Measurements from ENCODE around the gene LTB4R. TPM values are rescaled to one million over a fixed set of nuclear protein-coding genes. Genes with fewer than 3 reads are reported as not detected.

The LTB4R gene
- total and polyA plus RNA-seq, 2 donors from 2014 or later = 4.6 to 9.3 TPM

DNA sequence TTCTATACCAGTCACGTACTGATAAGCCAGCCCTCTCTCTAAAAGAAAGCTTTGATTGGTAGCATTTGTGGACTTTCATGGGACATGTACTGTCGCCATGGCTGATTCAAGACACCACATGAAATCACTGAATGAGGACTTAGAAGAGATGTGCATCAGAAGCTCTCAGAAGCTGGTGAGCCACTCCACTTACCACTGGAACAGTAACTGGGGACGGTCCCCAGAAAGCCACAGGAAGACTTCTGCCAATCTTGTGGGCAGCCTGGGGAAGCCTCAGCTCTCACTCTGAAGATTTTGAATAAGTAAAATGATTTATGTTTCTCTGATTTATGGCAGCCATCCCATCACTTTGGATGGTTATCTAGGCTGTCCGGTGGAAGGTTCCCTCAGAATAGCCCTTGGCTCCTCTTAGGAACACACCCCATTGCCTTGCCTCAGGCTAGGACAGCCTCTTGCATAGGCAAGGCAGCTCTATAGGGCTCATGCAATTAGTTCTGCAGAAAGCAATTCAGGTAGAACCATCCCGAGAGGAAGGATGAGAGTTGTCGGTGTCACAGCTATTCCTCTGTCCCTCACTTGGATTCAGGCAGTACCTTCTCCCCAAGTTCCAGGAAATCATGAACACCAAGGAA, 21.5 kb upstream of the LTB4R start:
- no peak for FAIRE-seq
- intact Hi-C loops (cut with DNase I) = no loop called here
- H3K4me3 ChIP-seq (ENCODE audit: low read length in 3 of 3) = no peak overlapping the region
- H3K36me3 ChIP-seq (ENCODE audit: control insufficient read depth in 2 of 3, insufficient read depth in 3 of 3, low read length in 3 of 3) = peaks cover 0 to 24% (median 14%) of the 10 kb centered on the region in 3 donors
- H3K27ac ChIP-seq (ENCODE audit: low read depth in 2 of 2, low read length in 2 of 2) = no peak overlapping the region
- H3K9me3 ChIP-seq (ENCODE audit: control insufficient read depth in 2 of 3, insufficient read depth in 1 of 3, low read length in 3 of 3) = no peaks in the 10 kb centered on the region
- H3K9ac ChIP-seq (ENCODE audit: low read length in 3 of 3) = no peak overlapping the region
- TF ChIP-seq, protein P1, sequence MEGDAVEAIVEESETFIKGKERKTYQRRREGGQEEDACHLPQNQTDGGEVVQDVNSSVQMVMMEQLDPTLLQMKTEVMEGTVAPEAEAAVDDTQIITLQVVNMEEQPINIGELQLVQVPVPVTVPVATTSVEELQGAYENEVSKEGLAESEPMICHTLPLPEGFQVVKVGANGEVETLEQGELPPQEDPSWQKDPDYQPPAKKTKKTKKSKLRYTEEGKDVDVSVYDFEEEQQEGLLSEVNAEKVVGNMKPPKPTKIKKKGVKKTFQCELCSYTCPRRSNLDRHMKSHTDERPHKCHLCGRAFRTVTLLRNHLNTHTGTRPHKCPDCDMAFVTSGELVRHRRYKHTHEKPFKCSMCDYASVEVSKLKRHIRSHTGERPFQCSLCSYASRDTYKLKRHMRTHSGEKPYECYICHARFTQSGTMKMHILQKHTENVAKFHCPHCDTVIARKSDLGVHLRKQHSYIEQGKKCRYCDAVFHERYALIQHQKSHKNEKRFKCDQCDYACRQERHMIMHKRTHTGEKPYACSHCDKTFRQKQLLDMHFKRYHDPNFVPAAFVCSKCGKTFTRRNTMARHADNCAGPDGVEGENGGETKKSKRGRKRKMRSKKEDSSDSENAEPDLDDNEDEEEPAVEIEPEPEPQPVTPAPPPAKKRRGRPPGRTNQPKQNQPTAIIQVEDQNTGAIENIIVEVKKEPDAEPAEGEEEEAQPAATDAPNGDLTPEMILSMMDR (IDR thresholded peaks at IDR 0.05; ENCODE audit: borderline replicate concordance, extremely low read depth, insufficient read depth) = no peak
- no peaks in the 10 kb centered on the region for H3K4me1 ChIP-seq (ENCODE audit: control insufficient read depth in 2 of 3, insufficient read depth in 2 of 3, low read depth in 1 of 3, low read length in 3 of 3)
- no peaks in the 10 kb centered on the region for H3K27me3 ChIP-seq (ENCODE audit: control insufficient read depth, insufficient read depth, low read length)
- no peak for DNase-seq

DNA sequence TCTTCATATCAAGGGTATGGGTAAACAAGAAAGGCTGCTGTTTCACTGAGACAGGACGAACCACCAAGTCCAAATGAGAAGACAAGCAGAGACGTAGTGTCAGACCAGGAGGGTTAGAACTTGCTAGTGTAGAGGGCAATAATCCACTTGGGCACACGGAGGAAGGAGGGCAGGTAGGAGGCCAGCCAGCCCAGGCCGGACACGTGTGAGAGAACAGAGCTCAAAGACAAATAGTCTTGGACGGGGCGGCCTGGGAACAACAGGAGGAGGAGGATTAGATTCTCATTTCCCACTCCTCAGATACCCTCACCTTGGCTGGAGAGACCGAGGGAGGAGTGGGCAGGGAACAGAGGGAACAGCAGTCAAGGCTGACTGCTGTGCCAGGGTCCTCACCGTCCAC, 20.6 kb upstream of the LTB4R start:
- Histone ChIP-seq H3K27me3 (ENCODE audit: control insufficient read depth, insufficient read depth, low read length) (no peaks in the 10 kb centered on the region), H3K9ac (ENCODE audit: low read length in 3 of 3) (no peak overlapping the region), H3K9me3 (ENCODE audit: control insufficient read depth in 2 of 3, insufficient read depth in 1 of 3, low read length in 3 of 3) (no peaks in the 10 kb centered on the region), H3K27ac (ENCODE audit: low read depth in 2 of 2, low read length in 2 of 2) (no peak overlapping the region), H3K4me1 (ENCODE audit: control insufficient read depth in 2 of 3, insufficient read depth in 2 of 3, low read depth in 1 of 3, low read length in 3 of 3) (no peaks in the 10 kb centered on the region), H3K36me3 (ENCODE audit: control insufficient read depth in 2 of 3, insufficient read depth in 3 of 3, low read length in 3 of 3) (peaks cover 1 to 28% (median 18%) of the 10 kb centered on the region in 3 donors), H3K4me3 (ENCODE audit: low read length in 3 of 3) (no peak overlapping the region)
- no peak for DNase-seq
- TF ChIP-seq, protein P1 (IDR thresholded peaks at IDR 0.05; ENCODE audit: borderline replicate concordance, extremely low read depth, insufficient read depth) = no peak
- intact Hi-C loops (cut with DNase I) = no loop called here
- no peak for FAIRE-seq

DNA sequence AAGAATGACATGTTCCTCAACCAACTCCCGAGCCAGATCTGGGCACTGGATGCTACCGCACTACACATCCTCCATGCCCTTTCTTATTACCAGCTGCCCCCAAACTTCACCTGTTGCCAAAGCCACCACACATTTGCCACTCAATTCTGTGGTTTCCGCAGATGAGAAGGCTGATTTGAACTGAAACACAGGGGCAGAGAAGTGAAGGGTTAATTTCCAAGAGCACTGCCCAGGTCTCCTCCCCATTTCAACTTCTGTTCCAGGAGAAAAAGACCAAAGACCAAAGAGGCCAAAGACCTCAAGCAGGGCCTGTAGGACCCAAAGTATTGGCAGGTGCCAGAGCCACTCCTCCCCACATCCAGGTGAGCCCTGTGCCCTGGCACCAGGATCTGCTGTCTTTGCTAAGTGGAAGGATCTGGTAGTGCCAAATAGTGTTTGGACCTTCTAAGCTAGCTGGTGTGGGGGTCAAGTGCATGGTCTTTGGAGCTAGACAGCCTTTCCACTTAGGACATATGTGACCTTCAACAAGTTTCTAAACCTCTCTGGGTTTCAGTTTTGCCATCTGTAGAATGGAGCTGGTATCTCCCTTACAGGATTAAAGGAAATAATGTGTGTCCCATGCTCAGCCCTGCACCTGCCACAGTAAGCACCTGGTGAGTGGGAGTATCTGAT, 19.7 kb upstream of the LTB4R start:
- Histone ChIP-seq H3K9me3 (ENCODE audit: control insufficient read depth in 2 of 3, insufficient read depth in 1 of 3, low read length in 3 of 3) (no peaks in the 10 kb centered on the region), H3K27me3 (ENCODE audit: control insufficient read depth, insufficient read depth, low read length) (no peaks in the 10 kb centered on the region), H3K4me1 (ENCODE audit: control insufficient read depth in 2 of 3, insufficient read depth in 2 of 3, low read depth in 1 of 3, low read length in 3 of 3) (peaks cover 0 to under 1% (median 0%) of the 10 kb centered on the region in 3 donors), H3K4me3 (ENCODE audit: low read length in 3 of 3) (no peak overlapping the region), H3K27ac (ENCODE audit: low read depth in 2 of 2, low read length in 2 of 2) (no peak overlapping the region), H3K9ac (ENCODE audit: low read length in 3 of 3) (no peak overlapping the region), H3K36me3 (ENCODE audit: control insufficient read depth in 2 of 3, insufficient read depth in 3 of 3, low read length in 3 of 3) (peaks cover 6 to 36% (median 27%) of the 10 kb centered on the region in 3 donors)
- intact Hi-C loops (cut with DNase I) = no loop called here
- no peak for DNase-seq
- TF ChIP-seq, protein P1 (IDR thresholded peaks at IDR 0.05; ENCODE audit: borderline replicate concordance, extremely low read depth, insufficient read depth) = no peak
- no peak for FAIRE-seq
